Neutrophil (primary cell): ENCODE data around the gene PITPNB.

Experiments used
- H3K27ac ChIP-seq: fragments of 200-600 bp; sonication (generic); 2 replicates; pipeline ENCODE4 v1.5.1; 2016; ENCODE audit warnings: mild to moderate bottlenecking, moderate library complexity
- H3K27me3 ChIP-seq: fragments of 200-600 bp; sonication (generic); 2 replicates; pipeline ENCODE4 v1.6.0; 2016; ENCODE audit warnings: mild to moderate bottlenecking
- H3K36me3 ChIP-seq: fragments of 200-600 bp; sonication (generic); 2 replicates; pipeline ENCODE4 v1.5.1; 2017
- H3K4me1 ChIP-seq, 2 experiments: fragments of 200-600 bp in 1 of 2; sonication (generic) in 1 of 2; 1 replicate in 1 of 2; 2 replicates in 1 of 2; pipeline versions ENCODE4 v1.5.1 to v1.6.1; 2013 to 2016; ENCODE audit warnings: low read depth in 1 of 2, low read length in 1 of 2, mild to moderate bottlenecking in 1 of 2, moderate library complexity in 1 of 2; ENCODE audit not compliant: control insufficient read depth in 1 of 2, insufficient read depth in 1 of 2
- H3K4me3 ChIP-seq, 2 experiments: fragments of 200-600 bp in 1 of 2; sonication (generic) in 1 of 2; 1 replicate in 1 of 2; 2 replicates in 1 of 2; pipeline ENCODE4 v1.5.1; 2013 to 2016; ENCODE audit warnings: low read depth in 1 of 2, low read length in 1 of 2, mild to moderate bottlenecking in 1 of 2, moderate library complexity in 1 of 2
- H3K9me3 ChIP-seq: fragments of 200-600 bp; sonication (generic); 2 replicates; pipeline ENCODE4 v1.5.1; 2016
- TF ChIP-seq, protein P1 (sequence below): fragments of 200-600 bp; sonication (generic); IDR thresholded peaks from 2 replicates; pipeline ENCODE4 v1.5.1; 2016; ENCODE audit warnings: antibody characterized with exemption

PITPNB gene

DNA sequence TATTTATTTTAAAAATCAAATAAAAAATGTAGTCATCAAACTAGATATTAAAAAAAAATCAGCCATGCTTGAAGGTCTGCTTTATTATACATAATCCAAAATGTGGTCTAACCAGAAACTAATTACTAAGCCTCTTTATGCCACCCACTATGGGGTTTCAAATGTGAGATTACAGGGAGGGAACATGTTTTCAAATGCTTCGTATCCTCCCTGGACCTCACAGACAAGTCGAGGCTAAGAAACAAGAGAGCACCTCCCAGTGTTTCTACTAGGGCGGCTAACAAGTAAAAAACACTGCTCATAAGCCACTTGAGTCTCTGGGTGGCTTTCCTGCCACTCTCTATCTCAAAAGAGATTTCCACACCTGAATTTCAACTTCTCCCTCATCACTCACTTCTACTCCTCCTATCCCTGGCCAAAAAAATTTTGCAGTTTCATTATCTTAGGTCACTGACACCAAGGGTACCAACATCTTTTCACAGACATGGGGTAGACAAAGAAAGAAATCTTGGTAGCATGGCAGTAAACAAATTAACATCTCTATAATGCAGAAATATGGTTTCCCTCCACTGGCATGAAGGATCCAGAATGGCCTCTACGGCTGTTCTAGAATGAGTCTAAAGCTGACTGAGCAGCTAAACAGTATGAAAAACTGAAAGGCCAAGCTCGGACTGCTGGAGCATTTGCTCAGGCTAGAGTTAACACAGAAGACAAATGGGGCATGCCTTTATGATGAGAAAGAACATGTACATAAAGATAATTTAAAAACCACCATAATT lies 50.9 kb downstream of the PITPNB start:
- no peaks in the 10 kb centered on the region for H3K27me3 ChIP-seq
- H3K36me3 ChIP-seq: peaks cover 28% of the 10 kb centered on the region
- TF ChIP-seq, protein P1, sequence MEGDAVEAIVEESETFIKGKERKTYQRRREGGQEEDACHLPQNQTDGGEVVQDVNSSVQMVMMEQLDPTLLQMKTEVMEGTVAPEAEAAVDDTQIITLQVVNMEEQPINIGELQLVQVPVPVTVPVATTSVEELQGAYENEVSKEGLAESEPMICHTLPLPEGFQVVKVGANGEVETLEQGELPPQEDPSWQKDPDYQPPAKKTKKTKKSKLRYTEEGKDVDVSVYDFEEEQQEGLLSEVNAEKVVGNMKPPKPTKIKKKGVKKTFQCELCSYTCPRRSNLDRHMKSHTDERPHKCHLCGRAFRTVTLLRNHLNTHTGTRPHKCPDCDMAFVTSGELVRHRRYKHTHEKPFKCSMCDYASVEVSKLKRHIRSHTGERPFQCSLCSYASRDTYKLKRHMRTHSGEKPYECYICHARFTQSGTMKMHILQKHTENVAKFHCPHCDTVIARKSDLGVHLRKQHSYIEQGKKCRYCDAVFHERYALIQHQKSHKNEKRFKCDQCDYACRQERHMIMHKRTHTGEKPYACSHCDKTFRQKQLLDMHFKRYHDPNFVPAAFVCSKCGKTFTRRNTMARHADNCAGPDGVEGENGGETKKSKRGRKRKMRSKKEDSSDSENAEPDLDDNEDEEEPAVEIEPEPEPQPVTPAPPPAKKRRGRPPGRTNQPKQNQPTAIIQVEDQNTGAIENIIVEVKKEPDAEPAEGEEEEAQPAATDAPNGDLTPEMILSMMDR: no peak
- H3K27ac ChIP-seq: no peak overlapping the region
- no peaks in the 10 kb centered on the region for H3K9me3 ChIP-seq
- no peak overlapping the region for H3K4me3 ChIP-seq
- no peaks in the 10 kb centered on the region for H3K4me1 ChIP-seq

DNA sequence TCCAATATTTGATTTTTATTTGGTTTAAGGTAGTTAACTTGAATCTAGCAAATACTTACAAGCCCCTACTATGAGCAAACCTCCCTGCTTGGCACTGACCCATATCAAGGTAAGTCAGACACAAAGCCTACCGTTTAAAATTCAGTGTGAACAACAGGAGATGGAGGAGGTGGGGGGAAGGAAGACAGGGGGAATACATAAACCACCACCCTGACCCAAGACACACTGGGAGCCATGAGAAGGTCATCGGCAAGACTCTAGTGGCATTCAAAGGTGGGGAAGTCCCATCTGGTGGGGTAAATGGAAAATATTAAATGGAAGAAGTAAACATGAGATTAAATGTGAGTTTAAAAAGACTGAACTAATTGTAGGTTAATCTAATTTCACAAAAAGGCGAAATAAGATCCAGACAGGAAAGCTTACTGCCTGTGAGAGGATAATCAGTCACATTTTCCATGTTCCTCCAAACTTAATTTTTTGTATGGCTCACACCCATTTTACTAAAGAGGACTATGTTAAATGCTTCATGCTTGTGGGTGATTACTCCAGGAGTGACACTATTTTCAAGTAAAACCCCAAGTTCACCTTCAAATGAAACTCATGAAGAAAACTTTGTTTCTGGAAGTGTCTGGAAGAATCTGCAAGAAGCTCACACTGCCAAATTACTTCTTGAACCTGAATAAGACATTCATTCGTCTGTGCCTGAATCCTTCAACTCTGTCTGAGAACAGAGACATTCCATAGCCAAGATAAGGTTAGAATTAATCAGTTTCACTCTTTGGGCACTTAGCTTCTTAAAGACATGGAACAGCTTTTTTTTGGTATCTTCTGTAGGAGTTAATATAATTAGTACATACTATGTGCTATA lies 51.7 kb downstream of the PITPNB start:
- peaks cover 21% of the 10 kb centered on the region for H3K36me3 ChIP-seq
- no peaks in the 10 kb centered on the region for H3K4me1 ChIP-seq
- H3K27ac ChIP-seq: no peak overlapping the region
- H3K27me3 ChIP-seq: no peaks in the 10 kb centered on the region
- H3K9me3 ChIP-seq: no peaks in the 10 kb centered on the region
- TF ChIP-seq, protein P1: no peak
- no peak overlapping the region for H3K4me3 ChIP-seq

DNA sequence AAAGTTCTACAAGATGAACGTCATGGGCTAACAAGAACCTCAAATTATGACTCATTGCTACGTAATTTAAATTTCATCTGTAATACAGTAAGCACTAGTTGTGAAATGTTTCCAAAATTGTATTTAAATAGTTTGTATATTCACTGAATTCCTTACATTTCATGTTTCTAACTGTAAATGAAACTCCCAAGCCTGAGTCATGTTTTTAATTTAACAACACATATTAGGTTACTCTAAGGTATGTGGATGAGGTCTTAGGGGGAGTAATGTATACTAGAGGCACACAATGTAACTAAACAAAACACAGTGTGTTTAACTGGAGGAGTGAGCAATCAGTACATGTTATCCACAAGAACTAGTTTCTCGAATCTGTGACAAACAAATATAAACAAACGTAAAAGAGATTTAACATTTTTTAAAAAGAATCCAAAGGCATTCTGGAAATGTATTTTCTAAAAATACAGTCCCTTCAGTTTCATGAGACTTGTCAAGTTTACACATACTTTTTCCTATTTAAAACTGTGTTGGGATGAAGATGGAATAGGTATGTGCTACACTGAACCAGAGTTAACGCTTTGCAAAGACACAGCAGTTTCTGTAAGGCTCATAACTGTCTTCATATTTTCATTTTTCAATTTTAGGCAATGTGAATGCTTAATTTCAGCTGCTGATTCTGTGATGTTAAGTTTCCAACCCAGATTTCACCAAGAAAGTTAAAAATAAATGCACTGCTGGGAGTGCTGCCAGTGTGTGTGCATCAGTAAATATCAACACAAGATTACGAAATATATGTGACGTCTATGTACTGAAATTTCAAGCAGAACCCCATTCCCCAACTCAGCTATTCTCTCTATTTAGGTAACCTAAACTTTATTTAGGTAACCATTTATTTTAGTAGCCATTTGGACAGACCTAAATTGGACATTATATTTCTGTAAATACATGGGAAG lies 52.6 kb downstream of the PITPNB start:
- TF ChIP-seq, protein P1: no peak
- peaks cover 23% of the 10 kb centered on the region for H3K36me3 ChIP-seq

DNA sequence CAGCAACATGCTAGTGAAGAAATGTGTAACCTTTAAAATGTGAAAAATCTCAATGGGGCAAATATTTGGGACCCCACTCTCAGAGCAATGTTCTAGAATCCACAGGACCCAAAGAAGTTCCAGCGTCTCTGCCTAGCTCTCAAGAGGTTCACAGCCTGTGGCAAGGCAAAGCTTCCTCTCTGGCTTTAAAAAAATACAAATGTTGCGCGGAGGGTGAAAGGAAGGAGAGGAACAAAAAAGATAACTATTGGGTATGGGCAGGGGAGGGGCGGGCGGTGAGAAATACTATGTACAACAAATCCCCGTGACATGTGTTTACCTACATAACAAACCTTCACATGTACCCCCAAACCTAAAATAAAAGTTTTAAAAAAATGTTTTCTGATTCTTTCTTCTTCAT lies 53.6 kb downstream of the PITPNB start:
- Histone ChIP-seq H3K27me3 (no peaks in the 10 kb centered on the region), H3K36me3 (peaks cover 21% of the 10 kb centered on the region), H3K4me1 (no peaks in the 10 kb centered on the region), H3K4me3 (no peak overlapping the region), H3K27ac (no peak overlapping the region), H3K9me3 (no peaks in the 10 kb centered on the region)
- TF ChIP-seq, protein P1: no peak

More for the DNA sequence above, 52.6 kb downstream of the PITPNB start:
- H3K4me1 ChIP-seq: no peaks in the 10 kb centered on the region
- no peaks in the 10 kb centered on the region for H3K9me3 ChIP-seq
- H3K27me3 ChIP-seq: no peaks in the 10 kb centered on the region
- no peak overlapping the region for H3K27ac ChIP-seq
- H3K4me3 ChIP-seq: no peak overlapping the region

DNA sequence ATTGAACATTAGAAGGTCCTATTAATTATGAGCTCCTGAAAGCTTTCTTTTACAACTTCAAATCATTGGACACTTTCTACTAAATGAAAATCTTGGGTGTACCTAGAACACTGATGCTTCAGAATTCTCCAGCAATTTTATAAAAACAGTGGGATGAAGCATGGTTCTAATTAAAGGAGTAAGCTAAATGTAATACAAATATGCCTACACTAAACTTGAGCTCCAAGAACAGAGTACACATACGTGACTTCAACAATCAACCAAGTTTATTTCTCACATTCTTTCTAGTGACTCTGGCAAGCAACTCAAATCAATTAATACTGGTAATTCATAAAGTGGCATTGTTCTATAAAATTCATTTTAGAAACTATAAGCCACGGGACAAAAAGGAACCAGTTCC lies 55.5 kb downstream of the PITPNB start:
- Histone ChIP-seq H3K9me3 (no peaks in the 10 kb centered on the region), H3K27me3 (no peaks in the 10 kb centered on the region), H3K4me1 (no peaks in the 10 kb centered on the region), H3K27ac (no peak overlapping the region), H3K4me3 (no peak overlapping the region), H3K36me3 (peaks cover 34% of the 10 kb centered on the region)
- TF ChIP-seq, protein P1: no peak
